NCI-H1930 (cell line): ENCODE results near the gene STX17.

Experiments
- DNase-seq, 2 experiments: peaks; one replicate each; lab custom pipeline; 2025; lab: John Stamatoyannopoulos, UW

The STX17 gene

DNA sequence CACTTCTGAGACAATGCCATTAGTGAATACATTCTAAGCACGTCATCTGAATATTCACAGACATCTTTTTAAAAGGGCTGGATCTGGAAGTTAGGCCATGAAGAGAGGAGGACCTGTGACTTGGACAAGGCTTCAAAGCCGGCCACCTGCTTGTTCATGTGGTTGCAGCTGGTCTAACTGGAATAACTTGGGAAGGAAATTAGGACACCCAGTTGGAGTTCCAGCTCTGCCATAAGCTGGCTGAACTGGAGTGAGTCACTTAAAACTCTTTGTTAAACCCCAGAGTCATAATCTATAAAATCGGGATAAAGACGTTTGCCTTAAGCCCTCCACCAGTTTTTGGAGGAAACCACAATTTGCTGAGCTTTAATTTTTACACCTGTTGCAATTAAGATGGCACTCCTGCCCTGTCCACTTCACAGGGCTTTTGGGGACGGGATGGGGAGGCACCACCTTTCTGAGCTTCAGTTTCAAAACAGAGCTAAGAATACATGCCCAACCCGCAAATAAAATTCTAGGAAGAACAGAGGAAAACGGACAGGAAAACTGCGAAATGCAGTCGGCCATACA lies 536 bp upstream of the STX17 start:
- no peak for DNase-seq

DNA sequence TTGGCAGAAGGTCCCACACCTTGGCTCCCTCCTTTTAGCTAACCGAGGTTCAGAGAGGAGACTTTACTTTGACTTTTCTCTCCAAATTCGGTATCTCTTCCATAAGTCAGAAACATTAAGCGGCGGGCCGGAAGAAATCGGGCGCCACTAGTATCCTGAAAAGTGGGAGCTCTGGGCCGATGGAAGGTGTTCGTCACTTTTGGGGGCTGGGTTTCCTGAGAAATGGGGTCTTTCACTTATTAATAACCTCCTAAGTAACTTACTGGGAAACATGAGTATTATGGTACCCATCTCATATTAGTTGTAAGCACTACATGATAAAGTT lies 716 bp downstream of the STX17 start:
- no peak for DNase-seq

DNA sequence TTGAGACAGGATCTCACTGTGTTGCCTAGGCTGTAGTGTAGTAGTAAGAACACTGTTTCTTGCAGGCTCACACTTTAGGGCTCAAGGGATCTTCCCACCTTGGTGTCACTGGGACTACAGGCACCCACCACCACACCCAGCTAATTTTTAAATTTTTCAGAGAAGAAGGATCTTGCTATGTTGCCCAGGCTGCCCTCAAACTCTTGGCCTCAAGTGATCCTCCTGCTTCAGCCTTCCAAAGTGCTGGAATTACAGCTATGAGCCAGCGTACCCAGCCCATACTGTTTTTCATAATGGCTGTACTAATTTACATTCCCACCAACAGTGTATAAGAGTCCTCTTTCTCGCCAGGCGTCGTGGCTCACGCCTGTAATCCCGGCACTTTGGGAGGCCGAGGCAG lies 5.1 kb downstream of the STX17 start:
- DNase-seq, result no peak

DNA sequence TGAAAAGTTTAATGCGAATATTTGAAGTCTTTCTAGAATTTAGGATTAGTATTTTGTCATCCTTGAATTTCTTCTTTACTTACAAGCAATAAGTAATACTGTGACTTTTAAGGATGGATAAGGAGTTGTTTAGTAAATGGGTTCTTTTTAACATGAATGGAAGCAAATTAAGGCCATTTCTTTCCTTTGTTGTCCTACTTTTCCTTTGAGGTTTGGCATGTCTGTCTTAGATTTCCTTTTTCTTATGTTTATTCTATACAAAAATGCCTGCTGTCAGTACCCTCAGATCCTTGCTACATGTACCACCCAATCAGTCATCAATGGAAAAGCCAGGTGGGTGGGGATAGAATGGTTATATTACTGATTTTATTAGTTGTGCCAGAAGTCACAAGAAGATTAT lies 10.2 kb downstream of the STX17 start:
- no peak for DNase-seq

DNA sequence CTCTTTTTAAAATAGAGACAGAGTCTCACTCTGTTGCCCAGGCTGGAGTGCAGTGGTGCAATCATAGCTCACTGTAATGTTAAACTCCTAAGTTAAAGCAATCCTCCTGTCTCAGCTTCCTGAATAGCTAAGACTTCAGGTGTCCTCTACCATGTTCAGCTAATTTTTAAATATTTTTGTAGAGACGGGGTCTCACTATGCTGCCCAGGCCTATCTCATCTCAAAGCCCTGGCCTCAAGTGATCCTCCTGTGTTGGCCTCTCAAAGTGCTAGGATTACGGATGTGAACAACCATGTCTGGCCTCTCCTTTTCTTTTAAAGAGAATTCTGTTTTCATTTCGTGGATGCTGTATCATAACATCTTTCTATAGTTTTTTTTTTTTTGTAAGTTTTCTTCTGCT lies 11.7 kb downstream of the STX17 start:
- no peak for DNase-seq

DNA sequence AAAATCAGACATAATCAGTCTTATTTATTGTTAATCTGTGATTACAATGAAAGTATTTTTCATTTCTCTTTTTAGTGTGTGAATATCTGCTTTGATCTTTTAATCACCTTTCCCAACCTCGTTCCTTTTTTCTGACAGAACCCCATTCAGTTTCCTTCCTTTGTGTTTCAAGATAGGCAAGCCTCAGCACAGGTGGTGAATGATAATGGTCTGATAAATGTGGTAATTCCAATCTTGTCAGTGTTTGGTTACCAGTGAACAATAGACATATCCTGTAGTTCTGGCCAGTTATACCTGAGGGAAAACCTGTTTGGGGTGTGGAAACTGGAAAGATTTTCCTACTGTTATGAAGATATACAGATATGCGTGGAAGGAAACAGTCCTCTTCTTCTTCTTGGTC lies 13.5 kb downstream of the STX17 start:
- DNase-seq, result no peak

DNA sequence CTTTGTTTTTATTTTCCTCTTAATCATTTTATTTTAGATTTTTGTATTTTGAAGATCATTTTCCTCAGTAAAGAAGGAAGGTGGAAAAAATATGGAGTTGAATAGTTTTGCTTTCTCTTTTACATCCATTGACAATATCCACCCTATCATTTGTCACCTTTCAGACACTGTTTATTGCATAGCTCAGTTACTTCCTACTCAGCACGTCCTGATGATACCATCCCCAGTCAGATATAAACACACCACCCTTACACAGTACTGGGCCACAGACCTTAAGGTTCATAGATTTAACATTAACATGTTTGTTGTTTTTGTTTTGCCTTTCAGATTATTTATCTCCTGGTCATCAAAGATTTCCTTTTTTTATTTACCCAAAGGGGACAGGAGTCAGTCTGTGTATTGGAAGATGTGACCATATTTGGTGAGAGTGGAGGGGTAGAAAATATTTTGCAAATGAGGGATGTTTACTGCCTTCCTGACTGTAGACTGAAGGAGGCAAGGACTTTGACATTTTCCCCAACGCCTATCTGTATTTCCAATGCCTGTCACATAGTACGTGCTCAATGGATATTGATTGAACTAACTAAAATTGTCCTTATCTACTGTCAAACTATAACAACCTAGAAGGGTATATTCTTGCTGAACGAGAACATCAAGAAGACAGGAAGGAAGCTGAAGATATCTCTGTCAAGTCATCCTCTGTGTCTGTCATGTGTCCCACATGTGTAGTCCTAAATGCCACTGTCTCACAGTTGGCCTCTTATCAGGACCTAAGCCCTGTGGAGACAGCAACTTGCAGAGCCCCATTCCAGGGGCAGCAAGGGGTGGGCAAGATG lies 15.6 kb downstream of the STX17 start:
- no peak for DNase-seq

DNA sequence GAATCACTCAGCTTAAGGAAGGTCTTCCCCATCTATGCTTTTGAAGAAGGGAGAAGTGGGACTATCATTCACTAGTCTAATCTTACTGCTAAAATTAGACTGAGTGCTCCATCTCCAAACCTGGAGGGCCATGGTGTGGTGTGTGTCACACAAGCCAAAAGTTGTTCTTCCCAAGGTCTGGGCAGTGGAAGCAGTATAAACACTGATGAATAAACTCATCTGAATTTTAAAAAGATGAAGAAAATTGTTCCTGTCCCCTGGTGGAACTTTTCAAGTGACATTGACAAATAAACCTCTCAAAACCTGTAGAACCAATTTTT lies 16.2 kb downstream of the STX17 start:
- no peak for DNase-seq

DNA sequence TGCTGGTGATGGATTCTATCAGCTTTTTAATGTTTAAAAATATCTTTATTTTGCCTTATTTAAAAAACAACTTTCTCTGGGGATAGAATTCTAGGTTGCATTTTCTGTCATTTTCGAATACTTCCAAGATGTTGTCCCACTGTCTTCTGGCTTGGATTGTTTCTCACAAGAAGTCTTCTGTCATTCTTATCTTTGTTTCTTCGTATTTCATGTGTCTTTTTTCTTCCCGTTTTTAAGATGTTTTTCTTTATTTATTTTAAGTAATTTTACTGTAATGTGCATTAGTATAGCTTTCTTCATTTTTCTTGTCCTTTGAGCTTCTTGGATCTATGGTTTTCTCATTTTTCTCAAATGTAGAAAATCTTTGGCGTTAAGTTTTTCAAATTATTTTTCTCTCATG lies 19.1 kb downstream of the STX17 start:
- DNase-seq, result no peak

DNA sequence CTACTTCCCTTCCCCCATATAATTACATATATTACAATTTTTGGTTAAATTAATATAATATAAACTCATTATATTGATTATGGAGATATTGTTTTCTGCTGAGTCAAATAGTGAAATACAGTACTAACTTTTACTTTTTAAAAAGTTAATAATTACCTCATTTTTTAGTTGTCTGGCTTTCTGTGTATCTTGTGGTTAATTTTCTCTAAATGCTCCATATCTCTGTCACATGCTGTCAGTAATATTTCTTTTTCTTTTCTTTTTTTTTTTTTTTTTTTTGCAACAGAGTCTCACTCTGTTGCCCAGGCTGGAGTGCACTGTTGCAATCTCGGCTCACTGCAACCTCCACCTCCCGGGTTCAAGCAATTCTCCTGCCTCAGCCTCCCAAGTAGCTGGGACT lies 23.2 kb downstream of the STX17 start:
- DNase-seq, result no peak

DNA sequence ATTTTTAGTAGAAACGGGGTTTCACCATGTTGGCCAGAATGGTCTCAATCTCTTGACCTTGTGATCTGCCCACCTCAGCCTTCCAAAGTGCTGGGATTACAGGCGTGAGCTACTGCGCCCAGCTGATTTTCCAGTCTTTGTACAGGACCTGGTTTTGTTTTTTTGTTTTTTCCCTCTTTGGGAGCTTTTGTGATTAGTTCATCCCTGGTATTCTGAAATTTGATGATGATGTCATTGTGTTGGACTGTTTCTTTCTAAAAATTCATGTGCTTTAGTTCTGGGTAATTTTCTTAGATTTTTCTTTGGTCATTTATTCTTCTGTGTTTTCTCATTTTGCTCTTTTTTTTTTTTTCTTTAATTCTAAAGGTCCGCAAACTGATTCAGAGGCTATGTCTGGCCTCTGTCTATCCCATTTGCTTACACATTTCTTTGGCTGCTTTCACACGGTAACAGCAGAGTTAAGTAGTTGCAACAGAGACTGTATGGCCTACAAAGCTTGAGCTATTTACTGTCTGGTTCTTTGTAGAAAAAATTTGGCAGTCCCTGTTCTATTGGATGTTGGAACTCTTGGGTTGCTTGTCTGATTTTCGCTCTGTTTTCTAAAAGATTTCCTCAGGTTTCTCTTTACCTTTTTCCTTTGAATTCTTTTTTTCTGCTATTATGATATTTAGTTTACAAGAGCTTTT lies 24.8 kb downstream of the STX17 start:
- no peak for DNase-seq

DNA sequence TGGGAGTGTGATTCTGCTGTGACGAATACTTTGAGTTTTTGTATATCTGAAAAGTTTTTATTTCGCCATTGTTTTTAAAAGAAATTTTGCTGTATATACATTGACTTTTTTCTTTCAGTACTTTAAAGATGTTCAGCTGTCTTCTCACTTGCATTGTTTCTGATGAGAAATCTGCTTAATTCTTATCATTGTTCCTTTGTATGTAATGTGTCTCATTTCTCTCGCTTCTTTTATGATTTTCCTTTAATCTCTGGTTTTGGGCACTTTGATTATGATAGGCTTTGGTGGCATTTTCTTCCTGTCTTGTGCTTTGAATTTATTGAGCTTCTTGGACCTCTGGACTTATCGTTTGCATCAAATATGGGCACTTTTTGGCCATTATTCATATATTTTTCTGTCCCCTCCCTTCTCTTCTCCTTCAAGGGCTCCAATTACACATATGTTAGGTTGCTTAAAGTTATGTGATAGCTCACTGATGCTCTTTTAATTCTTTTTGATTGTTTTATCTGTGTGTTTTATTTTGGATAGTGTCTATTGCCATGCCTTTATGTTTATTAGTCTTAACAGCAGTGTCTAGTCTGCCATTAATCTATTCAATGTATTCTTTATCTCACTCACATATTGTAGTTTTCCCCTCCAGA lies 30.6 kb downstream of the STX17 start:
- DNase-seq, result no peak

DNA sequence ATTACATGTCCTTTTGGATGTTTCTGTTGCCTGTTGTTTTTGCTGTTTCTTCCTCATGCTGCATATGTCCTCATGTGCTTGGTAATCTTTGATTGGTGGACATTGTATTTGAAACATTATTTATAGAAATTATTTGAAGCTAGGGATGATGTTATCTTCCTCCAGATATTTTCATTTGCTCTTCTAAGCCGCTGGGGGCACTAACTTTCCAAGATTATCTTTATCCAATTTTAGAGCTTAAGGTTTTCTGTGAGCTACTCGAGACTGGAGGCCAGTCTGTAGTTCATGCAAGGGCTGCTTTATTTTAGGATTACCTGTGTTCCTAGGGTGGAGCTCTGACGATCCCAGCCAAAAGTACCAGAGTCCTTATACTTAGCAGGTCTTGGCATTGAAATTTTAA lies 40.9 kb downstream of the STX17 start:
- no peak for DNase-seq

DNA sequence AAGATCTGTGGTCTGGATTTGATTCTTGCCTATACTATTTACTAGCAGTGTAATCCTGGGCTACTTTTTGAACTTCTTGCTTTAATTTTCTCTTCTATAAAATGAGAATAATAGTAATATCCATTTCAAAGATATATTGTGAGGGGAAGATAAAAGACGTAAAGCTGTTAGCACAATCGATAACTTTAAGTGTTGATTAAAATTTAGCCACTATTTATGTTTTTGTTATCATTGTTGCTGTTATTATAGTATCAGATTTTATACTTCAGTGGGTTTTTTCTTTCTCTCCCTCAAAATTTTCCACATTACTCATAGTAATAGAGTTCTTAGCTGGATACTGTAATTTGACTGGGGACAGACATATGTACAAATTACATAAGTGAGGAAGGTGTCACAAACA lies 42.0 kb downstream of the STX17 start:
- no peak for DNase-seq

DNA sequence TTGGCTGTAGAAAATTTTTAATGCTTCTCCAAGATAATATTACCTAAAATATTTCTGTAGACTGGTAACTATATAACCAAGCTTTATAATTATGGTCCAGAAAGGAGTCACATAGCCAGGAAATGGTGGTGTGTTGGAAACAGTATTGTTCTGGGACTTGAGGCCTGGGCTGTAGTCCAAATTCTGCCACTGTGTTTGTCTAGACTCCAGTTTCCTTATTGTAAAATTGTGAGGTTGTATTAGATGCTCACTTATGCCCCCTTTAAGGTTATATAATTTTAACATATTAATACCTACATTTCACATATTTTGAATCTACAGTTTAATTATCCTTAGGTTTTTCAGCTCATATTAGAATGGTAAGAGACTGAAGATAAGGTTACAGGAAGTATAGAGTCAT lies 42.4 kb downstream of the STX17 start:
- DNase-seq, result no peak

DNA sequence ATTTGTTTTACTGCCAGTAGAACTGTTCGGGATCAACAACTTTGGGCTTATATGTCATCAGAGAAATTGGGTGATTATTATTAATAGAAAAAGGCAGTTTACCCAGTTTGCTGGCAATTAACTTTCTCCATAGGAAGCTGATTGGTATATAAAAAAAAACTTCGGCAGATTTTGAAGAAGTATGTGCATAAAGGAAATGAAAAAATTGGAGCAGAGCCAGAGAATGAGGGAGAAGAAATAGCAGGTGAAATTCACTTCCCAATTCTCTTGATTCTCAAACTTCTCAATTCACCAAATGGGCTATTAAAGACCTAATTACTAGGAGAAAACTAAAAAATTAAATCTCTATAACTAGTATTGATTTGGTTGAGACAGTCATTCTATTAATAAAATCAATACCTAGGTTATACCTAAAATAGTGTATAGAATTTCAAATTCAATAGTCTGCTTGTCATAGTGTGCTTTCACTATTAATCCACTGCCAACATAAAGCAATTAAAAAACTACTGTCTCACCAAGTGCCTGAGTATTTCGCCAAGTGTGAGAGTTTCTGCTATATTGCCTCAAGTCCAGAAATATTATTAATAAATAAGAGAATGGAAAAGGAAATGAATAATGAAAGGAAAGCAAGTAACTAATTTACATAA lies 47.5 kb downstream of the STX17 start:
- no peak for DNase-seq

DNA sequence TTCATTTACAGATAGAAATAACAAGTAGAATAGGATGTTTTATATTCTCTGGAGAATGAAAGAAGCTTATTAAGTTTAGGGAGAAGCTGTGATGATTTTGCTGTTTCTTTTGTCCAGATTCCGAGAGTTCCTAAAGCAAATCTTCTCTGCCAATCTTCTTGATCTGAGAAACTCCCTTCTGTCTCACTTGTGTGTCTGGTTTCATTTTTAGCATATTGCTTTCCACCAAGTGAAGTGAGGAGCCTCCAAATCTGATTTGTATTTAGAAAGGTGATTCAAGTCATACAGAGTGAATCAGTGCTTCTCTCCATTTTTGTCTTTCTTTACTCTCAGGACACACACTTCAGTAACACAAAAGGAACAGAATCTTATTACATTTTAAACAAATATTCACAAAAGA lies 48.4 kb downstream of the STX17 start:
- no peak for DNase-seq

DNA sequence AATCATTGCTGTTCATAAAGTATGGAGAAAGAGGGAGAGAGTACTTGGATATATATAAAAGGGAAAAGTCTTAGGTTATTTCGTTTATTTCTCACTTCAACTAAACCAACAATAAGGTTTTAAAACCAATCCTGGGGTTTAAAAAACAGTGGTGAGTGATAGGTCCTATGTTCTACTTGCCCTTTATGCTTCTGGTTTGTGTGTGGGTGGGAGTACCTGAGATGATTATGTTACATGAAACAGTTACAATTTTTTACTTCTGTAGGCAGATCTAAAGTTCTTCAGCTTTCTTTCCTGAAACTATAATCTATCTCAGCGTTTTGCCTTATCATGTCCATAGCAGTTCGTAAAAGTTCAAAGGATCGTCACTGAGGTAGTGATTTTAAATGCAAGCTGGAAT lies 49.2 kb downstream of the STX17 start:
- DNase-seq, result no peak

DNA sequence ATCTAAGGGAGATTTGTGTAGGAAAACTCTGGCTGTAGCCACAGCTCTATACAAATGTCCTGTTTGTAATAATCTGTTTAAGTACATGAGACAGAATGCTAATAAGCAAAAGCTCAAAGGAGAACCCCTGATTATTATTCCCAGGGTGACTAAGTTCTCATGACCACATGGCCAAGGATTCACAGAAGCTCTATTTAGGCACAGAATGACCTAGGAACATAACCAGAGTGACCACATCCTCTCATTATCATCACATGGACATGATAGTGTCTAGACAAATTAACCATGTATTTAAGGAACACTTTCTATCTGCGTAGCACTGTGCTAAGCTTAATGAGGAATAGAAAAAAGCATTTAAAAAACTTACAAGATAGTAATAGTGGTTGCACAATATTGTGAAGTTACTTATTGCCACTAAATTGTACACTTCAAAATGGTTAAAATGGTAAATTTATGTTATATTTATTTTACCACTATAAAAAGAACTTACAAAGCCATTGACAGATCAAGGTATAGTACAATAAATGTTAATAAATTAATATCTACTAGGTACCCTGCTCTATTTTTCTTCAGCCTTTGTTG lies 56.3 kb downstream of the STX17 start:
- DNase-seq, result no peak

DNA sequence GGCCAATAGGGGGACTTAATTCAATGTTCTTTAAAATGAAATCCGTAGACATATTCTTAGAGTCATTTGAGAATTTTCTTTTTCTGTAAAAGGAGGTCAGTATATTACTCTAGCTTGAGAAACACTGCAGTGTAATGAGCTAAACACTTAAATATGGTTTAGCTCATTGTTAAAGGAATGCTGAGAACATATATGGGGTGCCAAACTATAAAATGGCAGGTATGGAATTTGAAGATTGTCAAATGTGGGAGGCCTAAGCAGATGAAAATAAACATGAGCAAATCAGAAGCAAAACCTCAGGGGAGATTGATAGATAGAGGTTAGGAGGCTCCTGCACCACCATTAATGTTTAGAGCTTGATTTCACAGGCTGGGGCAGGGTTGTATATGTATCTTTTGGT lies 57.9 kb downstream of the STX17 start:
- no peak for DNase-seq

DNA sequence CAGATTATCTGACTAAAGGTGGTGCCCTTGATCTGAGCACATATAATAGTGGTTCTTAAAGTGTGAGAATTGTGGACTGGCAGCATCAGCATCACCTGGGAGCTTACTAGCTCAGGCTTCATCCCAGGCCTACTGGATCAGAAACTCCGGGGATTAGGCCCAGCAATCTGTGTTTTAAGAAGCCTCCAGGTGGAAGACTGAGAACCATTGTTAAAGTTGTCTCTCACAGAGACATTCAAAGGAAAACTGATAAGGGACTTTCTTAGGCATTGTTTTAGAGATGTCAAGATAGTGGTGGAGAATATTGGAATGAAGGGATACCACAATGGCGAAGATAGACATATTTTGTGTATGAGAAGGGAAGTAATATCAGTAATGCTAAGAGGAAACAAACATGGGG lies 59.5 kb downstream of the STX17 start:
- DNase-seq, result no peak

DNA sequence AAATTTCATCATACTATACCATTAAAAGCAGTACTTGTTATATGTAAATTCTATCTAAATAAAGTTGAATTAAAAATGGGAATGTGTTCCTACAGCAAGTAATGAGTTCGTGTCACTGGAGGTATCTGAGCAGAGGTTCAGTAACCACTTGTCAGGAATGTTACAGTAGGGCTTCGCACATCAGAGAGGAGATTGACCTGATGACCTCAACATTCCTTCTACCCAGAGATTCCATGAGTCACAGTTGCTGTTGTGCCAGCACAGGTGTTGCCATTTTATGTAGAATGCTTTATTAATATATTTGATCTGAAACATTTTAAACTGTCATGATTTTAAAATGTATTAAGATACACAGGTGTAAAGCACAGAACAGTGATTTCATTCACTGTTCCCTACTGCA lies 60.3 kb downstream of the STX17 start:
- no peak for DNase-seq
